IMR-90 (cell line): ENCODE measurements around the gene TTC28. TPM values are rescaled to one million over a fixed set of nuclear protein-coding genes. Genes with fewer than 3 reads are reported as not detected.
A peak's percentile ranks its signal among the peaks of the same experiment; 100 is the strongest.

Experiments used
- ATAC-seq: fragments of 200-7000 bp; cut with Tn5 transposase; 2 replicates; pipeline ENCODE4 v1.9.1; 2020; ENCODE audit warnings: low read depth, mild to moderate bottlenecking, moderate library complexity
- BruUV-seq: library from RNA; stranded (reverse); fragments of 400-500 nt; replicated peaks from 2 replicates; lab custom pipeline; 2021; lab: Mats Ljungman, UMichigan
- CTCF ChIA-PET: fragments of 300-600 bp; formaldehyde crosslinking; extraction: SDS; loops from one replicate; lab custom pipeline; 2021; ENCODE audit warnings: antibody characterized with exemption; lab: Yijun Ruan, JAX
- POLR2A ChIA-PET: fragments of 300-600 bp; sonication (Branson Sonifier 250); formaldehyde crosslinking; loops from one replicate; lab custom pipeline; 2022; ENCODE audit warnings: antibody characterized with exemption; ENCODE audit not compliant: unreplicated experiment; lab: Charles Lee
- DNase-seq: peaks from one replicate; pipeline ENCODE4 v3.0.0; 2013
- H2AFZ ChIP-seq: replicated peaks from 2 replicates; pipeline ENCODE3; 2013; ENCODE audit warnings: low read length, mild to moderate bottlenecking; ENCODE audit not compliant: poor library complexity
- H2AK5ac ChIP-seq: 2 replicates; pipeline ENCODE4 v1.6.1; 2013; ENCODE audit warnings: low read depth, low read length, inconsistent platforms
- H2AK9ac ChIP-seq: replicated peaks from 2 replicates; pipeline ENCODE3; 2013; ENCODE audit warnings: mild to moderate bottlenecking, low read depth, low read length, moderate library complexity; ENCODE audit not compliant: poor library complexity
- H2BK120ac ChIP-seq: 2 replicates; pipeline ENCODE4 v1.6.1; 2013; ENCODE audit warnings: low read depth, low read length, inconsistent platforms
- H2BK15ac ChIP-seq: 3 replicates; pipeline ENCODE4 v1.6.1; 2013; ENCODE audit warnings: low read depth, low read length, inconsistent platforms
- H2BK20ac ChIP-seq: 2 replicates; pipeline ENCODE4 v1.6.1; 2013; ENCODE audit warnings: low read depth, mild to moderate bottlenecking, inconsistent platforms, low read length, moderate library complexity
- H2BK5ac ChIP-seq: 2 replicates; pipeline ENCODE4 v1.6.1; 2013; ENCODE audit warnings: mild to moderate bottlenecking, low read depth, low read length, inconsistent platforms; ENCODE audit not compliant: poor library complexity, severe bottlenecking
- H3K14ac ChIP-seq: replicated peaks from 2 replicates; pipeline ENCODE4 v1.6.1; 2013; ENCODE audit warnings: low read depth, low read length, inconsistent platforms
- H3K18ac ChIP-seq: 2 replicates; pipeline ENCODE4 v1.6.1; 2013; ENCODE audit warnings: low read depth, low read length, control low read depth
- H3K23ac ChIP-seq: 2 replicates; pipeline ENCODE4 v1.6.1; 2013; ENCODE audit warnings: low read depth, low read length, inconsistent platforms
- H3K27ac ChIP-seq: 2 replicates; pipeline ENCODE4 v1.5.1; 2013; ENCODE audit warnings: mild to moderate bottlenecking, control low read depth, low read length; ENCODE audit not compliant: insufficient read depth
- H3K27me3 ChIP-seq: 2 replicates; pipeline ENCODE4 v1.6.1; 2013; ENCODE audit warnings: low read length; ENCODE audit not compliant: control insufficient read depth, insufficient read depth
- H3K36me3 ChIP-seq: 2 replicates; pipeline ENCODE4 v1.6.1; 2013; ENCODE audit warnings: low read length, mixed read lengths; ENCODE audit not compliant: control insufficient read depth, insufficient read depth
- H3K4ac ChIP-seq: 2 replicates; pipeline ENCODE4 v1.6.1; 2013; ENCODE audit warnings: low read depth, low read length, inconsistent platforms
- H3K4me1 ChIP-seq: 2 replicates; pipeline ENCODE4 v1.6.1; 2013; ENCODE audit warnings: low read length, mixed read lengths; ENCODE audit not compliant: control insufficient read depth, insufficient read depth
- H3K4me2 ChIP-seq: 2 replicates; pipeline ENCODE4 v1.6.1; 2013; ENCODE audit warnings: low read depth, mild to moderate bottlenecking, control low read depth, low read length, moderate library complexity
- H3K4me3 ChIP-seq: 2 replicates; pipeline ENCODE4 v1.5.1; 2013; ENCODE audit warnings: low read depth, mild to moderate bottlenecking, control low read depth, low read length, moderate library complexity; ENCODE audit not compliant: insufficient read depth
- H3K56ac ChIP-seq: 2 replicates; pipeline ENCODE4 v1.6.1; 2013; ENCODE audit warnings: low read length, inconsistent platforms; ENCODE audit not compliant: insufficient read depth; ENCODE audit errors: extremely low read depth
- H3K79me1 ChIP-seq, 2 experiments: 2 replicates each; pipeline ENCODE4 v1.6.1; 2013; ENCODE audit warnings: low read length in 2 of 2, inconsistent platforms in 1 of 2, low read depth in 1 of 2
- H3K9ac ChIP-seq: 2 replicates; pipeline ENCODE4 v1.6.1; 2013; ENCODE audit warnings: low read depth, low read length, control low read depth
- H3K9me1 ChIP-seq: 2 replicates; pipeline ENCODE4 v1.6.1; 2013; ENCODE audit warnings: low read length, inconsistent platforms; ENCODE audit not compliant: insufficient read depth
- H3K9me3 ChIP-seq: 2 replicates; pipeline ENCODE4 v1.6.1; 2013; ENCODE audit warnings: low read length; ENCODE audit not compliant: control insufficient read depth, insufficient read depth
- H4K20me1 ChIP-seq: 2 replicates; pipeline ENCODE4 v1.6.1; 2013; ENCODE audit warnings: low read length, inconsistent platforms; ENCODE audit not compliant: insufficient read depth
- H4K5ac ChIP-seq: 2 replicates; pipeline ENCODE4 v1.6.1; 2013; ENCODE audit warnings: mild to moderate bottlenecking, low read depth, low read length, control low read depth
- H4K8ac ChIP-seq, 2 experiments: 2 replicates each; pipeline ENCODE4 v1.6.1; 2013; ENCODE audit warnings: low read depth in 2 of 2, low read length in 2 of 2, control low read depth in 1 of 2, inconsistent platforms in 1 of 2
- H4K91ac ChIP-seq: 2 replicates; pipeline ENCODE4 v1.6.1; 2013; ENCODE audit warnings: low read depth, low read length, inconsistent platforms; ENCODE audit not compliant: insufficient read depth
- ELK1 ChIP-seq: fragments of 150-350 bp; IDR thresholded peaks from 2 replicates; pipeline ENCODE4 v1.6.1; 2016; ENCODE audit warnings: low read depth, mild to moderate bottlenecking, low read length, moderate library complexity, borderline replicate concordance
- MXI1 ChIP-seq: IDR thresholded peaks from 2 replicates; pipeline ENCODE4 v1.6.1; 2012; ENCODE audit warnings: low read depth, mild to moderate bottlenecking, low read length, moderate library complexity, borderline replicate concordance
- NFE2L2 ChIP-seq: fragments of 150-350 bp; IDR thresholded peaks from 2 replicates; pipeline ENCODE4 v1.6.1; 2016; ENCODE audit warnings: low read depth, mild to moderate bottlenecking, low read length
- RAD21 ChIP-seq: IDR thresholded peaks from 2 replicates; pipeline ENCODE4 v1.6.1; 2012; ENCODE audit warnings: low read length, improper control_type of control experiment
- RCOR1 ChIP-seq: IDR thresholded peaks from 2 replicates; pipeline ENCODE4 v1.6.1; 2012; ENCODE audit warnings: mild to moderate bottlenecking, low read length, improper control_type of control experiment; ENCODE audit not compliant: insufficient replicate concordance
- USF2 ChIP-seq: fragments of 150-350 bp; IDR thresholded peaks from 2 replicates; pipeline ENCODE4 v1.6.1; 2017; ENCODE audit warnings: mild to moderate bottlenecking, antibody characterized with exemption, low read length, low read depth
- dilution Hi-C: fragments of 300-500 bp; cut with HindIII; formaldehyde crosslinking; loops from one replicate; pipeline ENCODE4 v1.14.3; 2018; ENCODE audit warnings: low sequenced_read_pairs; ENCODE audit not compliant: unreplicated experiment
- in situ Hi-C: fragments of 300-500 bp; cut with MboI; formaldehyde crosslinking; loops from 3 replicates; pipeline ENCODE4 v1.14.3; 2019; ENCODE audit warnings: low sequenced_read_pairs, inconsistent platforms, mixed read lengths
- intact Hi-C: fragments of 100-400 bp; cut with micrococcal nuclease; formaldehyde crosslinking; loops from 2 replicates; pipeline ENCODE4 v1.10.0; 2022
- polyA plus RNA-seq, 3 experiments: library from polyadenylated mRNA; depleted of rRNA; stranded (reverse); fragments of >200 nt; gene quantifications; 2 replicates each; pipeline ENCODE4 v1.2.3, GENCODE V29; 2012; ENCODE audit warnings: low replicate concordance in 1 of 3
- total RNA-seq: library from RNA; depleted of rRNA; stranded (reverse); fragments of >200 nt; gene quantifications from 2 replicates; pipeline ENCODE4 v1.2.3, GENCODE V29; 2012

The TTC28 gene
- total and polyA plus RNA-seq, 2 of the 4 experiments (the other 2 are of a cell fraction) = 5.6 to 13.3 TPM

- TF ChIP-seq USF2 = no peak
Observed at GRCh38 chr22:28172892-28173670, 506.6 kb downstream of the TTC28 start (continued).

- dilution Hi-C loops = no loop called here
- no TSS peak for BruUV-seq
- ATAC-seq = no peak
Observed at GRCh38 chr22:28171712-28172111, 507.9 kb downstream of the TTC28 start.

More at GRCh38 chr22:28171712-28172111, 507.9 kb downstream of the TTC28 start:
- H4K5ac ChIP-seq = no peak overlapping the region
- in situ Hi-C loops = no loop called here
- DNase-seq = no peak
- ChIA-PET CTCF (no interaction called here), POLR2A (no interaction called here)
- H3K4me1 ChIP-seq = no peaks in the 10 kb centered on the region
- no peaks in the 10 kb centered on the region for H3K27me3 ChIP-seq
- no peak overlapping the region for H2AFZ ChIP-seq
- no peaks in the 10 kb centered on the region for H3K9me3 ChIP-seq
- intact Hi-C loops = no loop called here
- no peak overlapping the region for H3K27ac ChIP-seq
- no peak overlapping the region for H2AK9ac ChIP-seq
- no peaks in the 10 kb centered on the region for H3K36me3 ChIP-seq
- H2BK20ac ChIP-seq = no peak overlapping the region
- peaks cover 5% of the 10 kb centered on the region; the same call in 1 of the 2 replicates for H3K9me1 ChIP-seq
- H2BK5ac ChIP-seq = no peak overlapping the region
- H2AK5ac ChIP-seq = no peak overlapping the region
- H3K14ac ChIP-seq = peak overlapping the region; percentile 76
- H2BK120ac ChIP-seq = no peak overlapping the region
- no peak overlapping the region for H3K56ac ChIP-seq
- no peak overlapping the region for H4K8ac ChIP-seq
- no peak overlapping the region for H3K18ac ChIP-seq
- TF ChIP-seq RCOR1 = no peak
- TF ChIP-seq RAD21 = no peak
- no peak for TF ChIP-seq MXI1
- TF ChIP-seq ELK1 = no peak
- TF ChIP-seq NFE2L2 = no peak
- no peak overlapping the region for H3K9ac ChIP-seq
- no peak overlapping the region for H4K91ac ChIP-seq
- H3K79me1 ChIP-seq = peaks cover 3 to 4% of the 10 kb centered on the region in 2 experiments; a peak in 2 of 4 replicates
- H3K4ac ChIP-seq = no peak overlapping the region
- H3K23ac ChIP-seq = no peak overlapping the region
- no peak overlapping the region for H2BK15ac ChIP-seq
- H3K4me3 ChIP-seq = no peak overlapping the region
- no peaks in the 10 kb centered on the region; the same call in 1 of the 2 replicates for H4K20me1 ChIP-seq
- no peak overlapping the region for H3K4me2 ChIP-seq
